Stimulated activated CD4-positive, alpha-beta T cell treated with anti-CD3 and anti-CD28 coated beads, Interleukin-1b, Interleukin-23, amount 100 ng/mL, for 24 hours (primary cell): Measurements from ENCODE around the gene PDGFRA.
"Not testable (repeated sequence)": the region's sequence is repeated elsewhere in the genome, so short reads cannot be mapped to it uniquely, and the experiment has no call there.

ENCODE experiments used
- DNase-seq, 4 experiments: peaks; one replicate each; pipeline ENCODE4 v3.0.0-alpha.2; 2020; ENCODE audit warnings: low read depth in 4 of 4, low spot score in 1 of 4

PDGFRA gene

GRCh38 chr4:54318904-54319303 lies 89.8 kb downstream of the PDGFRA start:
- DNase-seq, result no peak

- no peak for DNase-seq
These were observed 92.0 kb downstream of the PDGFRA start for GRCh38 chr4:54320826-54321685.

GRCh38 chr4:54322818-54323417 lies 93.8 kb downstream of the PDGFRA start:
- DNase-seq, result peak in 2 of 4 experiments; percentile 18 to 21

GRCh38 chr4:54330896-54331295 lies 101.8 kb downstream of the PDGFRA start:
- no peak for DNase-seq

GRCh38 chr4:54332542-54332941 lies 103.4 kb downstream of the PDGFRA start:
- DNase-seq, result no peak

- DNase-seq, result no peak
These were observed 104.6 kb downstream of the PDGFRA start for GRCh38 chr4:54333657-54334056.

- DNase-seq, result not testable (repeated sequence)
These were observed 105.7 kb downstream of the PDGFRA start for GRCh38 chr4:54334769-54335168.

GRCh38 chr4:54337009-54337408 lies 107.9 kb downstream of the PDGFRA start:
- DNase-seq, result no peak

GRCh38 chr4:54342067-54342466 lies 113.0 kb downstream of the PDGFRA start:
- not testable (repeated sequence) for DNase-seq
